Erythroblast (primary cell): ENCODE measurements around the gene ZBTB43.

Source experiments
- GATA1 ChIP-seq: IDR thresholded peaks from 2 replicates; pipeline ENCODE4 v1.6.1; 2011; ENCODE audit warnings: low read depth, mild to moderate bottlenecking, control low read depth, low read length, moderate library complexity
- POLR2A ChIP-seq: IDR thresholded peaks from 2 replicates; pipeline ENCODE4 v1.6.1; 2011; ENCODE audit warnings: mild to moderate bottlenecking, low read length

DNA sequence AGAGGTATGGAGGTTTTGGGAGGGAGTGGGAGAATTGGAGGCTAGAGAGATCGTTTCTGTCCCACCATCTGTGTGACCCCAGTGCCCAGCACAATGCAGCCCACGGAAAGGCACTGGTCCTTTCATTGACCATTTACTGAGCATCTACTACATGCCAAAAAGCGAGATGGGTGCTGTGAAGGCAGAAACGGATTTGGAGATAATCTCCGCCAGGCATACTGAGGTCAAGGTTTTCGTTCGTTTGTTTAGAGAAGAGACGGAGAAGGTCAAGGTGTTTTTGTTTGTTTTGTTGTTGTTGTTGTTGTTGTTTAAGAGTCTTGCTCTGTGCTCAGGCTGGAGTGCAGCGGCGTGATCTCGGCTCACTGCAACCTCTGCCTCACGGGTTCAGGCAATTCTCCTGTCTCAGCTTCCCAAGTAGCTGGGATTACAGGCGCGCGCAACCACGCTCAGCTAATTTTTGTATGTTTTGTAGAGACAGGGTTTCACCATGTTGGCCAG is 593 bp upstream of the ZBTB43 start:
- TF ChIP-seq POLR2A (no peak), GATA1 (no peak)
